ENCODE data around the gene DUSP28.

- TF ChIP-seq USF1 (CRISPR knock-in tag; IDR thresholded peaks at IDR 0.05) (no peak), PRDM15 (CRISPR knock-in tag; IDR thresholded peaks at IDR 0.05) (no peak), HMGXB4 (CRISPR knock-in tag; IDR thresholded peaks at IDR 0.05) (no peak), FOXP4 (CRISPR knock-in tag; IDR thresholded peaks at IDR 0.05) (no peak)
- TF ChIP-seq, protein P1, sequence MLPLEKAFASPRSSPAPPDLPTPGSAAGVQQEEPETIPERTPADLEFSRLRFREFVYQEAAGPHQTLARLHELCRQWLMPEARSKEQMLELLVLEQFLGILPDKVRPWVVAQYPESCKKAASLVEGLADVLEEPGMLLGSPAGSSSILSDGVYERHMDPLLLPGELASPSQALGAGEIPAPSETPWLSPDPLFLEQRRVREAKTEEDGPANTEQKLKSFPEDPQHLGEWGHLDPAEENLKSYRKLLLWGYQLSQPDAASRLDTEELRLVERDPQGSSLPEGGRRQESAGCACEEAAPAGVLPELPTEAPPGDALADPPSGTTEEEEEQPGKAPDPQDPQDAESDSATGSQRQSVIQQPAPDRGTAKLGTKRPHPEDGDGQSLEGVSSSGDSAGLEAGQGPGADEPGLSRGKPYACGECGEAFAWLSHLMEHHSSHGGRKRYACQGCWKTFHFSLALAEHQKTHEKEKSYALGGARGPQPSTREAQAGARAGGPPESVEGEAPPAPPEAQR (CRISPR knock-in tag; IDR thresholded peaks at IDR 0.05): no peak
- TF ChIP-seq, protein P2, sequence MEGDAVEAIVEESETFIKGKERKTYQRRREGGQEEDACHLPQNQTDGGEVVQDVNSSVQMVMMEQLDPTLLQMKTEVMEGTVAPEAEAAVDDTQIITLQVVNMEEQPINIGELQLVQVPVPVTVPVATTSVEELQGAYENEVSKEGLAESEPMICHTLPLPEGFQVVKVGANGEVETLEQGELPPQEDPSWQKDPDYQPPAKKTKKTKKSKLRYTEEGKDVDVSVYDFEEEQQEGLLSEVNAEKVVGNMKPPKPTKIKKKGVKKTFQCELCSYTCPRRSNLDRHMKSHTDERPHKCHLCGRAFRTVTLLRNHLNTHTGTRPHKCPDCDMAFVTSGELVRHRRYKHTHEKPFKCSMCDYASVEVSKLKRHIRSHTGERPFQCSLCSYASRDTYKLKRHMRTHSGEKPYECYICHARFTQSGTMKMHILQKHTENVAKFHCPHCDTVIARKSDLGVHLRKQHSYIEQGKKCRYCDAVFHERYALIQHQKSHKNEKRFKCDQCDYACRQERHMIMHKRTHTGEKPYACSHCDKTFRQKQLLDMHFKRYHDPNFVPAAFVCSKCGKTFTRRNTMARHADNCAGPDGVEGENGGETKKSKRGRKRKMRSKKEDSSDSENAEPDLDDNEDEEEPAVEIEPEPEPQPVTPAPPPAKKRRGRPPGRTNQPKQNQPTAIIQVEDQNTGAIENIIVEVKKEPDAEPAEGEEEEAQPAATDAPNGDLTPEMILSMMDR (IDR thresholded peaks at IDR 0.05): no peak
These were observed 51.5 kb downstream of the DUSP28 start for GRCh38 chr2:240611601-240612210.

All from WTC11 (cell line).